Right lobe of liver (tissue), 4 donors: ENCODE measurements around the gene IDNK.

Source experiments
- POLR2A ChIP-seq: fragments of 450-650 bp; IDR thresholded peaks from one replicate; pipeline ENCODE4 v1.6.1; 2017; ENCODE audit warnings: antibody characterized with exemption, mild to moderate bottlenecking
- TF ChIP-seq, protein P1 (sequence below), 4 donors: fragments of 200-600 bp in 3 of 4; fragments of 450-650 bp in 1 of 4; IDR thresholded peaks; one replicate each; pipeline versions ENCODE4 v1.5.1 to v1.8.0; 2016 to 2022; ENCODE audit warnings: antibody characterized with exemption in 4 of 4, mild to moderate bottlenecking in 2 of 4
- donor health status: DM: no; HTN: no; CAD: no.
- donor health status: DM: no; HTN: no; CAD: no.
- donor health status: DM: no; HTN: yes; CAD: no.

- TF ChIP-seq, protein P1, sequence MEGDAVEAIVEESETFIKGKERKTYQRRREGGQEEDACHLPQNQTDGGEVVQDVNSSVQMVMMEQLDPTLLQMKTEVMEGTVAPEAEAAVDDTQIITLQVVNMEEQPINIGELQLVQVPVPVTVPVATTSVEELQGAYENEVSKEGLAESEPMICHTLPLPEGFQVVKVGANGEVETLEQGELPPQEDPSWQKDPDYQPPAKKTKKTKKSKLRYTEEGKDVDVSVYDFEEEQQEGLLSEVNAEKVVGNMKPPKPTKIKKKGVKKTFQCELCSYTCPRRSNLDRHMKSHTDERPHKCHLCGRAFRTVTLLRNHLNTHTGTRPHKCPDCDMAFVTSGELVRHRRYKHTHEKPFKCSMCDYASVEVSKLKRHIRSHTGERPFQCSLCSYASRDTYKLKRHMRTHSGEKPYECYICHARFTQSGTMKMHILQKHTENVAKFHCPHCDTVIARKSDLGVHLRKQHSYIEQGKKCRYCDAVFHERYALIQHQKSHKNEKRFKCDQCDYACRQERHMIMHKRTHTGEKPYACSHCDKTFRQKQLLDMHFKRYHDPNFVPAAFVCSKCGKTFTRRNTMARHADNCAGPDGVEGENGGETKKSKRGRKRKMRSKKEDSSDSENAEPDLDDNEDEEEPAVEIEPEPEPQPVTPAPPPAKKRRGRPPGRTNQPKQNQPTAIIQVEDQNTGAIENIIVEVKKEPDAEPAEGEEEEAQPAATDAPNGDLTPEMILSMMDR (IDR thresholded peaks at IDR 0.05): no peak
- TF ChIP-seq POLR2A: no peak
These were observed 16.3 kb downstream of the IDNK start for GRCh38 chr9:83639266-83639665.
